ENCODE data around the gene MEIOSIN.
"Not testable (repeated sequence)": the region's sequence is repeated elsewhere in the genome, so short reads cannot be mapped to it uniquely, and the experiment has no call there.

MEIOSIN gene

GRCh38 chr19:45739498-45740439 is 6.5 kb downstream of the MEIOSIN start:
- TF ChIP-seq CTCF (IDR thresholded peaks at IDR 0.05; ENCODE audit: low read depth, low read length), result no peak
- Histone ChIP-seq H3K36me3 (no peaks in the 10 kb centered on the region), H3K27me3 (ENCODE audit: insufficient read depth, low read depth, severe bottlenecking) (no peaks in the 10 kb centered on the region), H3K4me3 (ENCODE audit: low read depth, low read length) (no peak overlapping the region), H3K9me3 (ENCODE audit: severe bottlenecking) (no peaks in the 10 kb centered on the region), H3K27ac (no peak overlapping the region)
- DNase-seq, result no peak

GRCh38 chr19:45742969-45743368 is 9.7 kb downstream of the MEIOSIN start:
- Histone ChIP-seq H3K36me3 (no peaks in the 10 kb centered on the region), H3K4me3 (ENCODE audit: low read depth, low read length) (no peak overlapping the region), H3K27ac (no peak overlapping the region), H3K9me3 (ENCODE audit: severe bottlenecking) (no peaks in the 10 kb centered on the region), H3K27me3 (ENCODE audit: insufficient read depth, low read depth, severe bottlenecking) (no peaks in the 10 kb centered on the region)
- no peak for TF ChIP-seq CTCF (IDR thresholded peaks at IDR 0.05; ENCODE audit: low read depth, low read length)
- DNase-seq, result no peak

DNA sequence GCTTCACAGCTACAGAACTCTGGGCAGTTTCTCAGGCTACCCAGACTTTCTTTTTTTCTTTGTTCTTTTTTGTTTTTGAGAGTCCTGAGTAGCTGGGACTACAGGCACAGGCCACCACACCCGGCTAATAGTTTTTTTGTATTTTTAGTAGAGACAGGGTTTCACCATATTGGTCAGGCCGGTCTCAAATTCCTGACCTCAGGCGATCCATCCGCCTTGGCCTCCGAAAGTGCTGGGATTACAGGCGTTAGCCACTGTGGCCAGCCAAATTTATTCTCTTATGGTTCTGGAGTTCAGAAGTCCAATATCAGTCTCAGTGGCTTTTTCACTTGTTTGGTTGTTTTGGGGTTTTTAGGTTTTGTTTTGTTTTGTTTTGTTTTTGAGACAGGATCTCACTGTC is 12.4 kb downstream of the MEIOSIN start:
- no peaks in the 10 kb centered on the region for H3K9me3 ChIP-seq (ENCODE audit: severe bottlenecking)
- no peak for TF ChIP-seq CTCF (IDR thresholded peaks at IDR 0.05; ENCODE audit: low read depth, low read length)
- H3K36me3 ChIP-seq, result no peaks in the 10 kb centered on the region
- DNase-seq, result no peak
- H3K27ac ChIP-seq, result no peak overlapping the region
- no peaks in the 10 kb centered on the region for H3K27me3 ChIP-seq (ENCODE audit: insufficient read depth, low read depth, severe bottlenecking)
- H3K4me3 ChIP-seq (ENCODE audit: low read depth, low read length), result no peak overlapping the region

DNA sequence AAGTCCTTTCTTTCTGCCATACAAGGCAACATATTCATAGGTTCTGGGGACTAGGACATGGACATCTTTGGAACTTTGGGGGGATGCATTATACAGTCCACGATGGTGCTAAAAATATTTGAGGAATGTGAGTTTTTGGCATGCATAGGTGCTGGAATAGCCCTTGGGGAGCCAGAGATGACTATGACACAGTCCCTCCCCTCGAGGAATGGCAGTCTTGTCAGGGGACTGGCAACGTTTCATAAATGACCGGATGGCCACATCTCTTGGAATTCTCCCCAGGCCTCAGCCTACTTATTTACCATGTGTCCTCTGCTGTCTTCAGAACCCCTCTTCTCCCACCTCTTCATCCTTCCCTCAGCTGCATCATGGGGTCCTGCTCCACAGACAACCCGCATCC is 13.6 kb downstream of the MEIOSIN start:
- Histone ChIP-seq H3K4me3 (ENCODE audit: low read depth, low read length) (no peak overlapping the region), H3K27ac (no peak overlapping the region), H3K36me3 (no peaks in the 10 kb centered on the region), H3K27me3 (ENCODE audit: insufficient read depth, low read depth, severe bottlenecking) (no peaks in the 10 kb centered on the region), H3K9me3 (ENCODE audit: severe bottlenecking) (no peaks in the 10 kb centered on the region)
- no peak for DNase-seq
- no peak for TF ChIP-seq CTCF (IDR thresholded peaks at IDR 0.05; ENCODE audit: low read depth, low read length)

DNA sequence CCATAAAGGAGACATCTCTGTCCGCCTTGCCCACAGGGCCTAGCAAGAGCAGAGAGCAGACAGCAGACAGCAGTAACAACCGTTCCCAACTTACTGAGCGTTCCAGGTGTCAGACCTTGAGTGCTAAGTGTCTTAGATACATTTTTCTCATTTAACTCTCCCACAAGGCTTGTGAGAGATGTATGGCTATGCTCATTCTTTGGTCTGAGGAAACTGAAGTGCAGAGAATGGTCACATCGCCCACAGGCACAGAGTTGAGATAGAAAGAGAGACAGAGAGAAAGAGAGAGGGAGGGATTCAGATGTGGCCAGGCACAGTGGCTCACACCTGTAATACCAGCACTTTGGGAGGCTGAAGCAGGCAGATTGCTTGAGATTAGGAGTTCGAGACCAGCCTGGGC is 14.3 kb downstream of the MEIOSIN start:
- Histone ChIP-seq H3K36me3 (no peaks in the 10 kb centered on the region), H3K27me3 (ENCODE audit: insufficient read depth, low read depth, severe bottlenecking) (no peaks in the 10 kb centered on the region), H3K4me3 (ENCODE audit: low read depth, low read length) (no peak overlapping the region), H3K27ac (no peak overlapping the region), H3K9me3 (ENCODE audit: severe bottlenecking) (no peaks in the 10 kb centered on the region)
- no peak for TF ChIP-seq CTCF (IDR thresholded peaks at IDR 0.05; ENCODE audit: low read depth, low read length)
- no peak for DNase-seq

- H3K27ac ChIP-seq; DNase-seq; H3K4me3 ChIP-seq (ENCODE audit: low read depth, low read length); H3K36me3 ChIP-seq; H3K9me3 ChIP-seq (ENCODE audit: severe bottlenecking); H3K27me3 ChIP-seq (ENCODE audit: insufficient read depth, low read depth, severe bottlenecking): not testable (repeated sequence)
These were observed 18.2 kb downstream of the MEIOSIN start for GRCh38 chr19:45751483-45751882.
